Mammary epithelial cell (primary cell): ENCODE data around the gene DMWD.

Experiments
- EZH2 ChIP-seq: IDR thresholded peaks from 2 replicates; pipeline ENCODE4 v1.6.1; 2012; ENCODE audit warnings: low read length, inconsistent platforms, borderline replicate concordance
- TF ChIP-seq, protein P1 (sequence below), 2 donors: IDR thresholded peaks in 1 of 2; conservative IDR thresholded peaks in 1 of 2; 2 replicates each; pipeline ENCODE4 v1.5.1; 2011 to 2012; ENCODE audit warnings: inconsistent platforms in 2 of 2, low read length in 2 of 2, mild to moderate bottlenecking in 2 of 2, control low read depth in 1 of 2, low read depth in 1 of 2; ENCODE audit not compliant: insufficient read depth in 1 of 2; ENCODE audit errors: extremely low read depth in 1 of 2

GRCh38 chr19:45758921-45759320, 33.7 kb downstream of the DMWD start:
- TF ChIP-seq EZH2, result no peak
- TF ChIP-seq, protein P1, sequence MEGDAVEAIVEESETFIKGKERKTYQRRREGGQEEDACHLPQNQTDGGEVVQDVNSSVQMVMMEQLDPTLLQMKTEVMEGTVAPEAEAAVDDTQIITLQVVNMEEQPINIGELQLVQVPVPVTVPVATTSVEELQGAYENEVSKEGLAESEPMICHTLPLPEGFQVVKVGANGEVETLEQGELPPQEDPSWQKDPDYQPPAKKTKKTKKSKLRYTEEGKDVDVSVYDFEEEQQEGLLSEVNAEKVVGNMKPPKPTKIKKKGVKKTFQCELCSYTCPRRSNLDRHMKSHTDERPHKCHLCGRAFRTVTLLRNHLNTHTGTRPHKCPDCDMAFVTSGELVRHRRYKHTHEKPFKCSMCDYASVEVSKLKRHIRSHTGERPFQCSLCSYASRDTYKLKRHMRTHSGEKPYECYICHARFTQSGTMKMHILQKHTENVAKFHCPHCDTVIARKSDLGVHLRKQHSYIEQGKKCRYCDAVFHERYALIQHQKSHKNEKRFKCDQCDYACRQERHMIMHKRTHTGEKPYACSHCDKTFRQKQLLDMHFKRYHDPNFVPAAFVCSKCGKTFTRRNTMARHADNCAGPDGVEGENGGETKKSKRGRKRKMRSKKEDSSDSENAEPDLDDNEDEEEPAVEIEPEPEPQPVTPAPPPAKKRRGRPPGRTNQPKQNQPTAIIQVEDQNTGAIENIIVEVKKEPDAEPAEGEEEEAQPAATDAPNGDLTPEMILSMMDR (conservative IDR thresholded peaks at IDR 0.05 in 1 of 2, IDR thresholded peaks at IDR 0.05 in 1 of 2; ENCODE audit: extremely low read depth in 1 of 2, insufficient read depth in 1 of 2, low read depth in 1 of 2, low read length in 2 of 2), result no peak
